Astrocyte (in vitro differentiated cells and primary cell): Measurements from ENCODE around the gene BEX3.

Experiments
- CTCF ChIP-seq: IDR thresholded peaks from 2 replicates; pipeline ENCODE4 v1.5.1; 2011; ENCODE audit warnings: low read depth, mild to moderate bottlenecking, inconsistent platforms, low read length, moderate library complexity; ENCODE audit not compliant: insufficient read depth
- EZH2 ChIP-seq: IDR thresholded peaks from 2 replicates; pipeline ENCODE4 v1.6.1; 2012; ENCODE audit warnings: mild to moderate bottlenecking, low read length, inconsistent platforms; ENCODE audit not compliant: insufficient read depth

DNA sequence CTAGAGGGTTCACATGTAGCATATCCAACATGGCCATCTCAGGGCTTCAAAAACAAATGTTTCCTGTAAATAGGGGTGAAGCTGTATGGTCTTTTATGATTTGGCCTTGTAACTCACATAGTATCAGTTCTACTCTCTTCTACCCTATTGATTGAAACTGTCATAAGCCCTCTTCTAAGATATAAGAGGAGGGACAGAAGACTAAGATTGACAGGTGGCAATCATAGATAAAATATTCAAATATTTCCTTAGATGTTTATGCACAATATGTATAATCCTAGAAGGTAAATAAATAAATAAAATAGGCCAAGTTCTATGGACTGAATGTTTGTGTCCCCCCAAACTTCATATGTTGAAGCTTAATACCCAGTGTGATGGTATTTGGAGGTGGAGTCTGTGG, 6.9 kb upstream of the BEX3 start:
- TF ChIP-seq EZH2 = no peak
- TF ChIP-seq CTCF = no peak
